ENCODE results near the gene MAGEA2B.
"Not testable (repeated sequence)": the region's sequence is repeated elsewhere in the genome, so short reads cannot be mapped to it uniquely, and the experiment has no call there.

DNA sequence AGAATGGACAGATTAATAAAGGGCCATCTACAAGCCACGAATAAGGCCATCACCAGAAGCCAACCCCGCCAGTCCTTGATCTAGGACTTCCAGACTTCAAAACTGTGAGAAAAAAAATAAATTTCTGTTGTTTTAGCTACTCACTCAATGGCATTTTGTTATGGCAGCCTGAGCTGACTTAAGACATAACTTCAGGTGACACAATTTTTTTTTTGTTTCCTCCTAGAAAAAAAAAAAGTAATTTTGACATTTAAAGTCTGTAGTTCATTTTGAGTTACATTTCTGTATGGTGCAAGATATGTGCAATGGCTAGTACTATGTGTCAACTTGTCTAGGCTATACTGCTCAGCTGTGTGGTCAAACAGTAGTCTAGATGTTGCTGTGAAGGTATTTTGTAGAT is 44.5 kb downstream of the MAGEA2B start, which contains the start of gene CSAG3:
- TF ChIP-seq, protein P1, sequence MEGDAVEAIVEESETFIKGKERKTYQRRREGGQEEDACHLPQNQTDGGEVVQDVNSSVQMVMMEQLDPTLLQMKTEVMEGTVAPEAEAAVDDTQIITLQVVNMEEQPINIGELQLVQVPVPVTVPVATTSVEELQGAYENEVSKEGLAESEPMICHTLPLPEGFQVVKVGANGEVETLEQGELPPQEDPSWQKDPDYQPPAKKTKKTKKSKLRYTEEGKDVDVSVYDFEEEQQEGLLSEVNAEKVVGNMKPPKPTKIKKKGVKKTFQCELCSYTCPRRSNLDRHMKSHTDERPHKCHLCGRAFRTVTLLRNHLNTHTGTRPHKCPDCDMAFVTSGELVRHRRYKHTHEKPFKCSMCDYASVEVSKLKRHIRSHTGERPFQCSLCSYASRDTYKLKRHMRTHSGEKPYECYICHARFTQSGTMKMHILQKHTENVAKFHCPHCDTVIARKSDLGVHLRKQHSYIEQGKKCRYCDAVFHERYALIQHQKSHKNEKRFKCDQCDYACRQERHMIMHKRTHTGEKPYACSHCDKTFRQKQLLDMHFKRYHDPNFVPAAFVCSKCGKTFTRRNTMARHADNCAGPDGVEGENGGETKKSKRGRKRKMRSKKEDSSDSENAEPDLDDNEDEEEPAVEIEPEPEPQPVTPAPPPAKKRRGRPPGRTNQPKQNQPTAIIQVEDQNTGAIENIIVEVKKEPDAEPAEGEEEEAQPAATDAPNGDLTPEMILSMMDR (conservative IDR thresholded peaks at IDR 0.05), result not testable (repeated sequence)
- not testable (repeated sequence) for TF ChIP-seq ZFX (IDR thresholded peaks at IDR 0.05)
